HEK293 (cell line): ENCODE results near the gene PRR22.
A peak's percentile ranks its signal among the peaks of the same experiment; 100 is the strongest.

ENCODE experiments used
- CTCF ChIA-PET: fragments of 350-600 bp; formaldehyde crosslinking; extraction: SDS; loops from one replicate; lab custom pipeline; 2021; ENCODE audit warnings: antibody characterized with exemption; lab: Yijun Ruan, JAX
- POLR2A ChIA-PET: fragments of 300-600 bp; formaldehyde crosslinking; extraction: SDS; loops from one replicate; lab custom pipeline; 2020; ENCODE audit warnings: antibody characterized with exemption, inconsistent platforms; lab: Yijun Ruan, JAX
- H3K27ac ChIP-seq: fragments of 200-500 bp; sonication (Bioruptor generic); 2 replicates; pipeline ENCODE4 v1.5.1; 2014; ENCODE audit warnings: low read depth, low read length, control low read depth, inconsistent platforms; ENCODE audit errors: extremely low read depth
- H3K36me3 ChIP-seq, 2 experiments: fragments of 200-500 bp in 1 of 2; sonication (Bioruptor generic) in 1 of 2; 1 replicate in 1 of 2; 2 replicates in 1 of 2; pipeline ENCODE4 v1.5.1; 2014 to 2017; ENCODE audit warnings: inconsistent platforms in 2 of 2, low read length in 2 of 2; ENCODE audit not compliant: control insufficient read depth in 2 of 2, insufficient read depth in 1 of 2
- H3K4me1 ChIP-seq: fragments of 200-500 bp; sonication (Bioruptor generic); 2 replicates; pipeline ENCODE4 v1.5.1; 2014; ENCODE audit warnings: mild to moderate bottlenecking, low read length, inconsistent platforms; ENCODE audit not compliant: control insufficient read depth, insufficient read depth
- H3K4me3 ChIP-seq: 2 replicates; pipeline ENCODE4 v1.5.1; 2011; ENCODE audit warnings: low read depth, mild to moderate bottlenecking, control low read depth, low read length, moderate library complexity
- H3K9me3 ChIP-seq: fragments of 200-500 bp; sonication (Bioruptor generic); 2 replicates; pipeline ENCODE4 v1.5.1; 2014; ENCODE audit warnings: low read depth, low read length, inconsistent platforms; ENCODE audit not compliant: control insufficient read depth, insufficient read depth
- CTCF ChIP-seq: fragments of 450-650 bp; formaldehyde crosslinking; IDR thresholded peaks from 2 replicates; pipeline ENCODE4 v1.5.1; 2016; ENCODE audit warnings: missing biosample characterization, missing genetic modification characterization
- HOXC10 ChIP-seq: sonication (generic); formaldehyde crosslinking; IDR thresholded peaks from 2 replicates; pipeline ENCODE4 v1.8.1; 2023; ENCODE audit warnings: mild to moderate bottlenecking, missing genetic modification reagents
- KLF7 ChIP-seq: fragments of 450-650 bp; formaldehyde crosslinking; IDR thresholded peaks from 2 replicates; pipeline ENCODE4 v1.5.1; 2016; ENCODE audit warnings: missing biosample characterization, missing genetic modification characterization, borderline replicate concordance
- REPIN1 ChIP-seq: fragments of 450-650 bp; formaldehyde crosslinking; IDR thresholded peaks from 2 replicates; pipeline ENCODE4 v1.5.1; 2017; ENCODE audit warnings: missing biosample characterization, missing genetic modification characterization, low read depth
- REST ChIP-seq: fragments of 450-650 bp; formaldehyde crosslinking; IDR thresholded peaks from 2 replicates; pipeline ENCODE4 v1.5.1; 2016; ENCODE audit warnings: missing biosample characterization, missing genetic modification characterization
- SCRT2 ChIP-seq: fragments of 450-650 bp; formaldehyde crosslinking; IDR thresholded peaks from 2 replicates; pipeline ENCODE4 v1.5.1; 2016; ENCODE audit warnings: missing biosample characterization, missing genetic modification characterization
- ZBTB17 ChIP-seq: fragments of 450-650 bp; formaldehyde crosslinking; IDR thresholded peaks from 2 replicates; pipeline ENCODE4 v1.5.1; 2016; ENCODE audit warnings: missing biosample characterization, missing genetic modification characterization
- ZBTB21 ChIP-seq: fragments of 450-650 bp; formaldehyde crosslinking; IDR thresholded peaks from 2 replicates; pipeline ENCODE4 v1.5.1; 2017; ENCODE audit warnings: missing biosample characterization, missing genetic modification characterization
- ZBTB48 ChIP-seq: fragments of 450-650 bp; formaldehyde crosslinking; IDR thresholded peaks from 2 replicates; pipeline ENCODE4 v1.5.1; 2016; ENCODE audit warnings: missing biosample characterization, missing genetic modification characterization
- ZFHX2 ChIP-seq: fragments of 450-650 bp; formaldehyde crosslinking; conservative IDR thresholded peaks from 2 replicates; pipeline ENCODE4 v1.5.1; 2016; ENCODE audit warnings: missing biosample characterization, missing genetic modification characterization
- ZFP41 ChIP-seq: fragments of 450-650 bp; formaldehyde crosslinking; IDR thresholded peaks from 2 replicates; pipeline ENCODE4 v1.5.1; 2016; ENCODE audit warnings: missing biosample characterization, missing genetic modification characterization, borderline replicate concordance
- ZNF133 ChIP-seq: fragments of 450-650 bp; formaldehyde crosslinking; IDR thresholded peaks from 2 replicates; pipeline ENCODE4 v1.5.1; 2016; ENCODE audit warnings: missing biosample characterization, missing genetic modification characterization
- ZNF155 ChIP-seq: fragments of 450-650 bp; formaldehyde crosslinking; IDR thresholded peaks from 2 replicates; pipeline ENCODE4 v1.5.1; 2016; ENCODE audit warnings: missing biosample characterization, missing genetic modification characterization
- ZNF211 ChIP-seq: fragments of 450-650 bp; formaldehyde crosslinking; IDR thresholded peaks from 2 replicates; pipeline ENCODE4 v1.5.1; 2016; ENCODE audit warnings: low read depth, missing biosample characterization, missing genetic modification characterization
- ZNF214 ChIP-seq: fragments of 450-650 bp; formaldehyde crosslinking; IDR thresholded peaks from 2 replicates; pipeline ENCODE4 v1.5.1; 2017; ENCODE audit warnings: missing biosample characterization, mild to moderate bottlenecking, missing genetic modification characterization, borderline replicate concordance
- ZNF248 ChIP-seq: fragments of 450-650 bp; formaldehyde crosslinking; IDR thresholded peaks from 2 replicates; pipeline ENCODE4 v1.5.1; 2017; ENCODE audit warnings: missing biosample characterization, missing genetic modification characterization
- ZNF280C ChIP-seq: fragments of 450-650 bp; formaldehyde crosslinking; IDR thresholded peaks from 2 replicates; pipeline ENCODE4 v1.5.1; 2016; ENCODE audit warnings: missing biosample characterization, missing genetic modification characterization
- ZNF302 ChIP-seq: fragments of 450-650 bp; formaldehyde crosslinking; IDR thresholded peaks from 2 replicates; pipeline ENCODE4 v1.5.1; 2016; ENCODE audit warnings: missing biosample characterization, missing genetic modification characterization, low read depth
- ZNF311 ChIP-seq: fragments of 450-650 bp; formaldehyde crosslinking; IDR thresholded peaks from 2 replicates; pipeline ENCODE4 v1.5.1; 2017; ENCODE audit warnings: missing biosample characterization, missing genetic modification characterization, borderline replicate concordance
- ZNF366 ChIP-seq: fragments of 450-650 bp; formaldehyde crosslinking; conservative IDR thresholded peaks from 2 replicates; pipeline ENCODE4 v1.5.1; 2016; ENCODE audit warnings: missing biosample characterization, missing genetic modification characterization
- ZNF596 ChIP-seq: fragments of 450-650 bp; IDR thresholded peaks from 2 replicates; pipeline ENCODE4 v1.5.0; 2018; ENCODE audit warnings: missing biosample characterization, mild to moderate bottlenecking, missing genetic modification characterization, moderate library complexity
- ZNF626 ChIP-seq: fragments of 450-650 bp; sonication (Bioruptor Pico); formaldehyde crosslinking; IDR thresholded peaks from 2 replicates; pipeline ENCODE4 v1.5.1; 2018; ENCODE audit warnings: missing biosample characterization, missing genetic modification characterization, inconsistent platforms
- TF ChIP-seq, protein P1 (sequence below): fragments of 450-650 bp; formaldehyde crosslinking; conservative IDR thresholded peaks from 2 replicates; pipeline ENCODE4 v1.5.1; 2016; ENCODE audit warnings: low read depth, missing biosample characterization, missing genetic modification characterization

PRR22 gene

GRCh38 chr19:5762608-5763217, 21.8 kb downstream of the PRR22 start:
- Histone ChIP-seq H3K36me3 (no peaks in the 10 kb centered on the region), H3K27ac (no peak overlapping the region)

DNA sequence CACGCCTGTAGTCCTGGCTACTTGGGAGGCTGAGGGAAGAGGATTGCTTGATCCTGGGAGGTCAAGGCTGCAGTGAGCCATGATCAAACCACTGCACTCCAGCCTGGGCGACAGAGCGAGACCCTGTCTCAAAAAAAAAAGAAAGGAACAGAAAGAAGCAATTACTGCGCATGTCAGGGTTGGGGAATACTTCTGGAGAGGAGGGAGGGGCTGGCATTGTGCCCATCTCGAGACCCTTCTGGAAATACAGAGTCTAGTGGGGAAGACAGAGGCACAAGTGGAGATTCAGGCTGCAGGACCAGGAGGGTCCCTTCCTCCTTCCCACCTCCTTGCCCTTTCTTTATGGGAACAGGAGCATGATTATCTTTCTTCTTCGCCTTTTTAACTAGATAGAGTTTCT, 30.8 kb downstream of the PRR22 start:
- CTCF ChIA-PET, result no interaction called here
- POLR2A ChIA-PET, result no interaction called here

More at GRCh38 chr19:5762608-5763217, 21.8 kb downstream of the PRR22 start:
- no peaks in the 10 kb centered on the region for H3K9me3 ChIP-seq
- TF ChIP-seq ZNF366 (tag by site-specific recombination) (peak; percentile 99), CTCF (no peak), ZBTB17 (peak; percentile 99)
- H3K4me3 ChIP-seq, result no peak overlapping the region
- ChIA-PET CTCF (no interaction called here), POLR2A (no interaction called here)
- H3K4me1 ChIP-seq, result no peaks in the 10 kb centered on the region

More for the DNA sequence above, 30.8 kb downstream of the PRR22 start:
- Histone ChIP-seq H3K27ac (no peak overlapping the region), H3K4me1 (no peaks in the 10 kb centered on the region), H3K9me3 (no peaks in the 10 kb centered on the region), H3K4me3 (no peak overlapping the region), H3K36me3 (no peaks in the 10 kb centered on the region)
- TF ChIP-seq ZNF133 (tag by site-specific recombination) (no peak), REPIN1 (no peak), ZNF214 (no peak), ZBTB21 (tag by site-specific recombination) (no peak), ZNF280C (tag by site-specific recombination) (no peak), ZBTB48 (tag by site-specific recombination) (no peak), KLF7 (no peak), HOXC10 (no peak), ZNF596 (no peak), ZNF155 (tag by site-specific recombination) (no peak), REST (tag by site-specific recombination) (no peak), ZNF311 (tag by site-specific recombination) (no peak), ZFHX2 (tag by site-specific recombination) (no peak), SCRT2 (no peak), ZNF302 (tag by site-specific recombination) (no peak), ZNF211 (tag by site-specific recombination) (no peak), ZNF626 (no peak), ZNF248 (tag by site-specific recombination) (no peak), ZFP41 (no peak)
- TF ChIP-seq, protein P1, sequence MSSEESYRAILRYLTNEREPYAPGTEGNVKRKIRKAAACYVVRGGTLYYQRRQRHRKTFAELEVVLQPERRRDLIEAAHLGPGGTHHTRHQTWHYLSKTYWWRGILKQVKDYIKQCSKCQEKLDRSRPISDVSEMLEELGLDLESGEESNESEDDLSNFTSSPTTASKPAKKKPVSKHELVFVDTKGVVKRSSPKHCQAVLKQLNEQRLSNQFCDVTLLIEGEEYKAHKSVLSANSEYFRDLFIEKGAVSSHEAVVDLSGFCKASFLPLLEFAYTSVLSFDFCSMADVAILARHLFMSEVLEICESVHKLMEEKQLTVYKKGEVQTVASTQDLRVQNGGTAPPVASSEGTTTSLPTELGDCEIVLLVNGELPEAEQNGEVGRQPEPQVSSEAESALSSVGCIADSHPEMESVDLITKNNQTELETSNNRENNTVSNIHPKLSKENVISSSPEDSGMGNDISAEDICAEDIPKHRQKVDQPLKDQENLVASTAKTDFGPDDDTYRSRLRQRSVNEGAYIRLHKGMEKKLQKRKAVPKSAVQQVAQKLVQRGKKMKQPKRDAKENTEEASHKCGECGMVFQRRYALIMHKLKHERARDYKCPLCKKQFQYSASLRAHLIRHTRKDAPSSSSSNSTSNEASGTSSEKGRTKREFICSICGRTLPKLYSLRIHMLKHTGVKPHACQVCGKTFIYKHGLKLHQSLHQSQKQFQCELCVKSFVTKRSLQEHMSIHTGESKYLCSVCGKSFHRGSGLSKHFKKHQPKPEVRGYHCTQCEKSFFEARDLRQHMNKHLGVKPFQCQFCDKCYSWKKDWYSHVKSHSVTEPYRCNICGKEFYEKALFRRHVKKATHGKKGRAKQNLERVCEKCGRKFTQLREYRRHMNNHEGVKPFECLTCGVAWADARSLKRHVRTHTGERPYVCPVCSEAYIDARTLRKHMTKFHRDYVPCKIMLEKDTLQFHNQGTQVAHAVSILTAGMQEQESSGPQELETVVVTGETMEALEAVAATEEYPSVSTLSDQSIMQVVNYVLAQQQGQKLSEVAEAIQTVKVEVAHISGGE (tag by site-specific recombination), result no peak
